Endothelial cell of umbilical vein (primary cell): ENCODE data around the gene KPNB1.

ENCODE experiments used
- CTCF ChIP-seq, 2 donors: IDR thresholded peaks; 1 replicate in 1 of 2; 2 replicates in 1 of 2; pipeline ENCODE4 v1.5.1; 2011; ENCODE audit warnings: low read length in 2 of 2, mild to moderate bottlenecking in 2 of 2, moderate library complexity in 2 of 2, control low read depth in 1 of 2, inconsistent platforms in 1 of 2, low read depth in 1 of 2; ENCODE audit not compliant: insufficient read depth in 1 of 2; ENCODE audit errors: extremely low read depth in 1 of 2
- EZH2 ChIP-seq: IDR thresholded peaks from 2 replicates; pipeline ENCODE4 v1.6.1; 2012; ENCODE audit warnings: borderline replicate concordance, low read depth, mild to moderate bottlenecking, moderate library complexity, low read length, inconsistent platforms; ENCODE audit not compliant: severe bottlenecking
- FOS ChIP-seq: IDR thresholded peaks from 2 replicates; pipeline ENCODE4 v1.6.1; 2011; ENCODE audit warnings: mild to moderate bottlenecking, low read length, moderate library complexity, borderline replicate concordance; ENCODE audit not compliant: insufficient read depth
- JUN ChIP-seq: IDR thresholded peaks from 2 replicates; pipeline ENCODE4 v1.6.1; 2011; ENCODE audit warnings: borderline replicate concordance, low read depth; ENCODE audit not compliant: insufficient read length, insufficient read depth
- MYC ChIP-seq: IDR thresholded peaks from one replicate; pipeline ENCODE4 v1.6.1; 2011; ENCODE audit warnings: mild to moderate bottlenecking, low read depth, low read length
- POLR2A ChIP-seq: IDR thresholded peaks from 2 replicates; pipeline ENCODE4 v1.6.1; 2012; ENCODE audit warnings: low read depth, mild to moderate bottlenecking, control low read depth, low read length
- TF ChIP-seq, protein P1 (sequence below): IDR thresholded peaks from 2 replicates; pipeline ENCODE4 v1.6.1; 2011; ENCODE audit not compliant: insufficient read depth, insufficient read length

- TF ChIP-seq CTCF (IDR thresholded peaks at IDR 0.05; ENCODE audit: extremely low read depth in 1 of 2, insufficient read depth in 1 of 2, low read depth in 1 of 2, low read length in 2 of 2) (no peak), MYC (no peak), POLR2A (no peak), EZH2 (no peak), FOS (no peak), JUN (no peak)
- TF ChIP-seq, protein P1, sequence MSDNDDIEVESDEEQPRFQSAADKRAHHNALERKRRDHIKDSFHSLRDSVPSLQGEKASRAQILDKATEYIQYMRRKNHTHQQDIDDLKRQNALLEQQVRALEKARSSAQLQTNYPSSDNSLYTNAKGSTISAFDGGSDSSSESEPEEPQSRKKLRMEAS, result no peak
Measured at GRCh38 chr17:47641202-47641601, 8.5 kb upstream of the KPNB1 start.
